HepG2 (cell line): ENCODE measurements around the gene OGFOD3. TPM values are rescaled to one million over a fixed set of nuclear protein-coding genes. Genes with fewer than 3 reads are reported as not detected.
A peak's percentile ranks its signal among the peaks of the same experiment; 100 is the strongest.

ENCODE experiments used
- BCL3 ChIP-seq: sonication (generic); formaldehyde crosslinking; IDR thresholded peaks from 2 replicates; pipeline ENCODE4 v1.5.1; 2020; ENCODE audit warnings: mild to moderate bottlenecking, missing genetic modification reagents, moderate library complexity
- CENPX ChIP-seq: sonication (generic); formaldehyde crosslinking; IDR thresholded peaks from 2 replicates; pipeline ENCODE4 v1.9.0; 2021; ENCODE audit warnings: mild to moderate bottlenecking, missing genetic modification reagents, moderate library complexity
- GRHL1 ChIP-seq: sonication (generic); formaldehyde crosslinking; conservative IDR thresholded peaks from 2 replicates; pipeline ENCODE4 v1.8.0; 2022; ENCODE audit warnings: missing genetic modification reagents
- HDAC1 ChIP-seq: sonication (generic); formaldehyde crosslinking; IDR thresholded peaks from 2 replicates; pipeline ENCODE4 v1.5.1; 2020; ENCODE audit warnings: mild to moderate bottlenecking, missing genetic modification reagents
- HNRNPUL1 ChIP-seq: fragments of 200-400 bp; formaldehyde crosslinking; IDR thresholded peaks from 2 replicates; pipeline ENCODE4 v1.6.1; 2017; ENCODE audit warnings: low read depth, mild to moderate bottlenecking, low read length, moderate library complexity
- HOXA5 ChIP-seq: sonication (generic); formaldehyde crosslinking; IDR thresholded peaks from 2 replicates; pipeline ENCODE4 v1.4.0; 2020; ENCODE audit warnings: missing genetic modification reagents
- IRF2 ChIP-seq: IDR thresholded peaks from 2 replicates; pipeline ENCODE4 v1.6.1; 2018; ENCODE audit warnings: missing genetic modification reagents, missing compliant biosample characterization
- MLX ChIP-seq: IDR thresholded peaks from 2 replicates; pipeline ENCODE4 v1.6.1; 2016
- NFKBIZ ChIP-seq: IDR thresholded peaks from 2 replicates; pipeline ENCODE4 v1.6.1; 2018; ENCODE audit warnings: missing genetic modification reagents, missing compliant biosample characterization
- NR1H2 ChIP-seq: sonication (generic); formaldehyde crosslinking; IDR thresholded peaks from 2 replicates; pipeline ENCODE4 v1.8.1; 2022; ENCODE audit warnings: low read depth, missing genetic modification reagents, borderline replicate concordance
- RELA ChIP-seq: sonication (generic); formaldehyde crosslinking; IDR thresholded peaks from 2 replicates; pipeline ENCODE4 v1.4.0; 2020; ENCODE audit warnings: missing genetic modification reagents
- SIX1 ChIP-seq: sonication (generic); formaldehyde crosslinking; IDR thresholded peaks from 2 replicates; pipeline ENCODE4 v1.4.0; 2020; ENCODE audit warnings: missing genetic modification reagents, borderline replicate concordance
- TBX2 ChIP-seq: sonication (generic); formaldehyde crosslinking; IDR thresholded peaks from 2 replicates; pipeline ENCODE4 v1.5.0; 2020; ENCODE audit warnings: missing genetic modification reagents, mild to moderate bottlenecking, borderline replicate concordance
- TERF1 ChIP-seq: sonication (generic); formaldehyde crosslinking; IDR thresholded peaks from 2 replicates; pipeline ENCODE4 v1.8.0; 2022; ENCODE audit warnings: mild to moderate bottlenecking, missing genetic modification reagents, moderate library complexity
- TFDP2 ChIP-seq: sonication (generic); formaldehyde crosslinking; IDR thresholded peaks from 2 replicates; pipeline ENCODE4 v1.4.0; 2020; ENCODE audit warnings: missing genetic modification reagents
- THAP9 ChIP-seq: sonication (generic); formaldehyde crosslinking; IDR thresholded peaks from 2 replicates; pipeline ENCODE4; 2020; ENCODE audit warnings: missing genetic modification reagents, mild to moderate bottlenecking, borderline replicate concordance
- XBP1 ChIP-seq: sonication (generic); formaldehyde crosslinking; IDR thresholded peaks from 2 replicates; pipeline ENCODE4 v1.5.0; 2020; ENCODE audit warnings: missing genetic modification reagents
- ZNF703 ChIP-seq: sonication (generic); formaldehyde crosslinking; IDR thresholded peaks from 2 replicates; pipeline ENCODE4 v1.5.1; 2020; ENCODE audit warnings: missing genetic modification reagents, mild to moderate bottlenecking, moderate library complexity, borderline replicate concordance
- ZNF737 ChIP-seq: sonication (generic); formaldehyde crosslinking; IDR thresholded peaks from 2 replicates; pipeline ENCODE4 v1.5.0; 2020; ENCODE audit warnings: missing genetic modification reagents, mild to moderate bottlenecking, borderline replicate concordance
- polyA plus RNA-seq, 8 experiments: library from polyadenylated mRNA; depleted of rRNA in 3 of 8; stranded (reverse) in 7 of 8; unstranded in 1 of 8; fragments of >200 nt; fragmentation: Illumina TruSeq in 4 of 8; extraction: Trizol in 4 of 8; gene quantifications; 2 replicates each; pipeline versions ENCODE4 v1.2.1 to v1.2.3, GENCODE V29; 2011 to 2016; ENCODE audit warnings: low read depth in 4 of 8, missing spikeins in 1 of 8, mixed read lengths in 1 of 8; ENCODE audit not compliant: insufficient read depth in 1 of 8
- total RNA-seq, 5 experiments: library from RNA; depleted of rRNA; stranded (reverse); fragments of >200 nt; fragmentation: Illumina TruSeq; extraction: Trizol; gene quantifications; 2 replicates each; pipeline ENCODE4 v1.2.3, GENCODE V29; 2016; ENCODE audit warnings: low read depth in 1 of 5

The OGFOD3 gene
- total and polyA plus RNA-seq, 2 of the 13 experiments (the other 11 are each of a cell fraction or from before 2014, with no cell fraction given): 40.0 to 42.1 TPM

- TF ChIP-seq NFKBIZ (peak; percentile 88), HDAC1 (CRISPR knock-in tag) (peak; percentile 72), HNRNPUL1 (no peak), IRF2 (CRISPR knock-in tag) (peak; percentile 63; the same call in 1 of the 2 replicates), BCL3 (CRISPR knock-in tag) (peak; percentile 92), SIX1 (no peak), ZNF703 (CRISPR knock-in tag) (peak; percentile 61; the same call in 1 of the 2 replicates), TERF1 (CRISPR knock-in tag) (0 out of 2 replicates have a peak, but pooled peaks have one; percentile 55), ZNF737 (CRISPR knock-in tag) (peak; percentile 98; the same call in 1 of the 2 replicates), NR1H2 (CRISPR knock-in tag) (peak; percentile 69; the same call in 1 of the 2 replicates), MLX (CRISPR knock-in tag) (no peak), THAP9 (CRISPR knock-in tag) (peak; percentile 42; the same call in 1 of the 2 replicates), XBP1 (CRISPR knock-in tag) (peak; percentile 93), HOXA5 (CRISPR knock-in tag) (peak; percentile 99), TBX2 (CRISPR knock-in tag) (peak; percentile 65), CENPX (no peak), RELA (peak; percentile 91; the same call in 1 of the 2 replicates), TFDP2 (CRISPR knock-in tag) (peak; percentile 48; the same call in 1 of the 2 replicates), GRHL1 (CRISPR knock-in tag) (no peak)
Measured at GRCh38 chr17:82414548-82415281, 3.7 kb downstream of the OGFOD3 start (continued).
